ENCODE measurements around the gene RNU5D-1.
A peak's percentile ranks its signal among the peaks of the same experiment; 100 is the strongest.

DNA sequence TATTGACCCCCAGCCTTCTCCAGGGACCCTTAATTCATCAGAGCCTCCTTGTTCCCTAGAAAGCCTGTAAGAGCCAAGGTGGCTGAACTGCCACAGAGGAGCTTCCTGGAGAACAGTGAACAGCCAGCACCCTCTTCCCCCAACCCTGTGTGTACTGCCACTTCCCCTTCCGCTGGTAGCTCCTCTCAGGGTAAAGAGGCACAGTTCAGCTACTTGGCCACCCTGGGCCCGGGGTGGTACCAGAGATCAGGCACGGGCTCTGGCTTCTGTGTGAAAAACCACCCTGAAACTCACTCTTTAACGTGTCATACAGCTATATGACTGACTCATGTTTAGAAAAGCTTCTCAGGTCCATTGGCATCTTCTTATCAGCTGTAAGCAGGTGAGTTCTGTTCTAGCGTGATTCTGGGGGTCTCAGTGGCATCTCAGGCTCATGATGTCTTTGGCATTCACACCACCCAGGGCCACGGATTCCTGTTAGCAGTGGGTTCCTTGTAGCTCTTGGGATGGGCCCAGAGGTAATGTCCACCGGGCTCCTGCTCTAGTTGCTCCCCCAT is 34.1 kb downstream of the RNU5D-1 start:
- no peak for TF ChIP-seq MAX (IDR thresholded peaks at IDR 0.05; ENCODE audit: low read depth, low read length)
- TF ChIP-seq NFIC (IDR thresholded peaks at IDR 0.05; ENCODE audit: low read depth, low read length), result no peak
- TF ChIP-seq NFYA (IDR thresholded peaks at IDR 0.05; ENCODE audit: borderline replicate concordance, low read depth, low read length), result no peak
- TF ChIP-seq, protein P1, sequence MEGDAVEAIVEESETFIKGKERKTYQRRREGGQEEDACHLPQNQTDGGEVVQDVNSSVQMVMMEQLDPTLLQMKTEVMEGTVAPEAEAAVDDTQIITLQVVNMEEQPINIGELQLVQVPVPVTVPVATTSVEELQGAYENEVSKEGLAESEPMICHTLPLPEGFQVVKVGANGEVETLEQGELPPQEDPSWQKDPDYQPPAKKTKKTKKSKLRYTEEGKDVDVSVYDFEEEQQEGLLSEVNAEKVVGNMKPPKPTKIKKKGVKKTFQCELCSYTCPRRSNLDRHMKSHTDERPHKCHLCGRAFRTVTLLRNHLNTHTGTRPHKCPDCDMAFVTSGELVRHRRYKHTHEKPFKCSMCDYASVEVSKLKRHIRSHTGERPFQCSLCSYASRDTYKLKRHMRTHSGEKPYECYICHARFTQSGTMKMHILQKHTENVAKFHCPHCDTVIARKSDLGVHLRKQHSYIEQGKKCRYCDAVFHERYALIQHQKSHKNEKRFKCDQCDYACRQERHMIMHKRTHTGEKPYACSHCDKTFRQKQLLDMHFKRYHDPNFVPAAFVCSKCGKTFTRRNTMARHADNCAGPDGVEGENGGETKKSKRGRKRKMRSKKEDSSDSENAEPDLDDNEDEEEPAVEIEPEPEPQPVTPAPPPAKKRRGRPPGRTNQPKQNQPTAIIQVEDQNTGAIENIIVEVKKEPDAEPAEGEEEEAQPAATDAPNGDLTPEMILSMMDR (IDR thresholded peaks at IDR 0.05 in 2 of 3, conservative IDR thresholded peaks at IDR 0.05 in 1 of 3; ENCODE audit: control insufficient read depth in 2 of 3, extremely low read depth in 1 of 3, insufficient read depth in 1 of 3, low read depth in 3 of 3, low read length in 3 of 3), result no peak
- TF ChIP-seq POLR2A (IDR thresholded peaks at IDR 0.05; ENCODE audit: low read depth, low read length), result 0 out of 2 replicates have a peak, but pooled peaks have one; percentile 24
- TF ChIP-seq MXI1 (IDR thresholded peaks at IDR 0.05; ENCODE audit: low read depth, low read length), result no peak
- TF ChIP-seq BRCA1 (IDR thresholded peaks at IDR 0.05; ENCODE audit: low read depth, low read length), result no peak
